SU-DHL-6 (cell line): ENCODE data around the gene QSOX2.

Experiments
- CTCF ChIP-seq: fragments of 200-600 bp; sonication (generic); IDR thresholded peaks from one replicate; pipeline ENCODE4 v1.5.1; 2017; ENCODE audit warnings: antibody characterized with exemption, mild to moderate bottlenecking, low read length, moderate library complexity; ENCODE audit not compliant: insufficient read depth, poor library complexity, severe bottlenecking
- EZH2phosphoT487 ChIP-seq: fragments of 200-600 bp; sonication (generic), shearing (Covaris generic); conservative IDR thresholded peaks from 2 replicates; pipeline ENCODE4 v1.6.1; 2018; ENCODE audit warnings: mild to moderate bottlenecking, antibody characterized with exemption, low read length, moderate library complexity, mixed read lengths

- TF ChIP-seq CTCF (no peak), EZH2phosphoT487 (no peak)
Measured at GRCh38 chr9:136182420-136182787, 63.2 kb downstream of the QSOX2 start.
